RWPE1 (cell line): ENCODE data around the gene IL22RA2.
A peak's percentile ranks its signal among the peaks of the same experiment; 100 is the strongest.
"Not testable (repeated sequence)": the region's sequence is repeated elsewhere in the genome, so short reads cannot be mapped to it uniquely, and the experiment has no call there.

Experiments used
- CTCF ChIA-PET: fragments of 350-600 bp; sonication (Branson Sonifier 250); formaldehyde crosslinking; extraction: SDS; loops from one replicate; lab custom pipeline; 2021; lab: Yijun Ruan, JAX
- POLR2A ChIA-PET: fragments of 400-600 bp; formaldehyde crosslinking; extraction: SDS; loops from one replicate; lab custom pipeline; 2020; ENCODE audit warnings: antibody characterized with exemption; ENCODE audit not compliant: low non-redundant PET; lab: Yijun Ruan, JAX
- DNase-seq: peaks from one replicate; pipeline ENCODE4 v3.0.0; 2012; ENCODE audit warnings: low spot score
- H3K27ac ChIP-seq: fragments of 450-650 bp; 2 replicates; pipeline ENCODE4 v1.5.1; 2017
- TF ChIP-seq, protein P1 (sequence below): fragments of 450-650 bp; conservative IDR thresholded peaks from 2 replicates; pipeline ENCODE4 v1.5.1; 2017; ENCODE audit warnings: low read depth, mild to moderate bottlenecking

Gene IL22RA2

DNA sequence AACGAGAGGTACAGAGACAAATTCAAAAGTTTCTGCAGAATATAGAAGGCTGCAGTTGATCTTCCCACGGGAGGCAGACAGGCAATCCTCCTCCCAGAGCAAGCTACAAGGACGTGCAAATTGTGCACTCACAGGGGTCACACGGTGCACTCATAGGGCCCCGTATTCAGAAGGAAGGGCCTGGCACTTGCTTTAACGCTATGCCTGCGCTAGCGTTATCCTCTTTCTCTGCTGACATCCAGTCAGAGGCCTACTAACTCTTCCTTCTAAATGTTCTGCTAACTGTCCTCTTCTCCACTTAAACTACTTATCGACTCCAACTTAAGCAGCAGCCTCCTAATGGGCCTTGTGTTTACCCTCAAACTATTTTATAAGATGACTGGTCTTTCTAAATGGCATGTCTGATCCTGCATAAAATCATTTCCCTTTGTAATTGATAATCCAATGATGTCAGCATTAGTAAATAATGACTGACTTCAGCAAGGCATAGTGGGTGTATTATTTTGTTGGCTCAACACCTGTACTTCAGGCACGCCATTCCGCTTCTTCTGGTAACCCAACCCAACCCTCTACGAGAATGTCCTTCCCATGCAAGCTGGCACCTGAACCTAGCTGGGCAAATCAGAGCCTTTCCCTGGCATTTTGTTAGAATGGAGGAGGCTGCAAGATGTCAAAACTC lies 43.6 kb upstream of the IL22RA2 start:
- ChIA-PET POLR2A (interaction anchor here (0.6 kb wide), 2 partner anchors 12 to 53 kb away, joined by 3 read pairs; no protein-coding TSS in a partner anchor), CTCF (interaction anchor here (0.6 kb wide), 1 partner anchor 111 kb away, joined by 4 read pairs; no protein-coding TSS in a partner anchor)

DNA sequence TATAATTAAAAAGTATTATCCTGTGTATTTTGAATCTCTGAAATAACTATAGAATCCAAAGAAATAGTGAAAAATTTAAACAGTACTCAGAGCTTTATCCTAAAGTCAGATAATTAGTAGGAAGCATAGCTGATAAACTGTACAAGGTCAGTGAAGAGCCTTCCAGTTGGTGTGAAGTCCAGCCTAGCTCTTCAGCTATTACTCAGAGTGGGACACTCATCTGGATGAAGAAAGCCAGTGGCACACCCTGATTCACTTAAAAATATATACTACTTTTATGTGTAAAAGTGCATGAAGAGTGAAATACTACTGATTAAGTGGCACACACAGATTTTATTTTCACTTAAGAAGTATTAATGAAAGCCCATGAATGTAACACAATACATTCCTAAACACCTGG lies 42.7 kb upstream of the IL22RA2 start:
- TF ChIP-seq, protein P1, sequence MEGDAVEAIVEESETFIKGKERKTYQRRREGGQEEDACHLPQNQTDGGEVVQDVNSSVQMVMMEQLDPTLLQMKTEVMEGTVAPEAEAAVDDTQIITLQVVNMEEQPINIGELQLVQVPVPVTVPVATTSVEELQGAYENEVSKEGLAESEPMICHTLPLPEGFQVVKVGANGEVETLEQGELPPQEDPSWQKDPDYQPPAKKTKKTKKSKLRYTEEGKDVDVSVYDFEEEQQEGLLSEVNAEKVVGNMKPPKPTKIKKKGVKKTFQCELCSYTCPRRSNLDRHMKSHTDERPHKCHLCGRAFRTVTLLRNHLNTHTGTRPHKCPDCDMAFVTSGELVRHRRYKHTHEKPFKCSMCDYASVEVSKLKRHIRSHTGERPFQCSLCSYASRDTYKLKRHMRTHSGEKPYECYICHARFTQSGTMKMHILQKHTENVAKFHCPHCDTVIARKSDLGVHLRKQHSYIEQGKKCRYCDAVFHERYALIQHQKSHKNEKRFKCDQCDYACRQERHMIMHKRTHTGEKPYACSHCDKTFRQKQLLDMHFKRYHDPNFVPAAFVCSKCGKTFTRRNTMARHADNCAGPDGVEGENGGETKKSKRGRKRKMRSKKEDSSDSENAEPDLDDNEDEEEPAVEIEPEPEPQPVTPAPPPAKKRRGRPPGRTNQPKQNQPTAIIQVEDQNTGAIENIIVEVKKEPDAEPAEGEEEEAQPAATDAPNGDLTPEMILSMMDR: no peak
- ChIA-PET CTCF (interaction anchor here (0.6 kb wide), 1 partner anchor 24 kb away, joined by 4 read pairs; no protein-coding TSS in a partner anchor), POLR2A (no interaction called here)
- DNase-seq: peak; percentile 38
- no peak overlapping the region for H3K27ac ChIP-seq

More for the DNA sequence above, 43.6 kb upstream of the IL22RA2 start:
- DNase-seq: peak; percentile 89
- TF ChIP-seq, protein P1: no peak
- peak overlapping the region; percentile 87 for H3K27ac ChIP-seq

DNA sequence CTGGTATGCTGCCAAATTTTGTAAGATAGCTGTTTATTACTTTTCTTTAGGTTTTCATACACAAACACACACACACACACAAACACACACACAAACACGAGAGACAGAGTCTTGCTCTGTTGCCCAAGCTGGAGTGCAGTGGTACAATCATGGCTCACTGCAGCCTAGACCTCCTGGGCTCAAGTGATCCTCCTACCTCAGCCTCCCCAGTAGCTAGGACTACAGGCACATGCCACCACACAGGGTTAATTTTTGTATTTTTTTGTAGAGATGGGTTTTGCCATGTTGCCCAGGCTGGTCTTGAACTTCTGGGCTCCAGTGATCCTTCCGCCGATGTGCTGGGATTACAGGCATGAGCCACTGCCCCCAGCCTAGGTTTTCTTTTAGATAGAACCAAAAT lies 42.2 kb upstream of the IL22RA2 start:
- CTCF ChIA-PET: interaction anchor here (0.6 kb wide), 1 partner anchor 23 kb away, joined by 4 read pairs; no protein-coding TSS in a partner anchor
- POLR2A ChIA-PET, DNase-seq: not testable (repeated sequence)
- peak overlapping the region; percentile 50 for H3K27ac ChIP-seq

DNA sequence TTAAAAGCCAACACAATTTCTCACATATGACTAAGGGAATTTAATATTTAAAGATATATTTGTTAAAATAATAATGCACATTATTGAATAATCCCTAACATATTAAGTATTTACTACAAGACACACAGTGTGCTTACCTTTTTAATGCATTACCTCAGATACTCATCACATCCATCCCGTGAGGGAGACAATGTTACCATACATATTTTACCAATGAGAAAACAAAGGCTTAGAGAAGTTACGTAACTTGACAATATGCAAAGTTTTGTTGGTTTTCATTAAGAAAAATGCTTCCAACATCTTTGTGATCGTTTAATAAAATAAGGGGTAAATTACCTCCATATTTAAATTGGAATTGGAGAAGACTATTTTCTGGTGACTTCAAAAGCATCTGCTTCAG lies 41.5 kb upstream of the IL22RA2 start:
- DNase-seq: no peak
- POLR2A ChIA-PET: no interaction called here
- CTCF ChIA-PET: no interaction called here
- TF ChIP-seq, protein P1: no peak
- no peak overlapping the region for H3K27ac ChIP-seq

DNA sequence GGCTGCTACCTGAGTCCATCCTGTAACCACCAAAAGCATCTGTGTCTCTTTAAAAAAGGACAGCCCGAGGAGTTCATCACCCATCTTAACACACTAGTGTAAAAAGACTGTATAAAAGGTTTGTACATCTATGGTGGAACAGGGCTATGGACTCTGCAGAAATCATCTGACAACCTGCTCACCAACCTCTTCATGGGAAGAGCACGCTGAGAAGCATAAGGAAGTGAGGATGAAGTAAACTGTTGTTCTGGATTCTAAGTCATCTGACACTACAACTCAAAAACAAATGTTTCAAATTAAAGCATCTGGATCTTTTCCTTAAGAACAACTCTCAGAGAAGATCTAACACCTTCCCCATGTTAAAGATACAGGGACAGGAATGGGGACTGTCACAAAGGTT lies 40.4 kb upstream of the IL22RA2 start:
- H3K27ac ChIP-seq: no peak overlapping the region
- TF ChIP-seq, protein P1: no peak
- ChIA-PET CTCF (no interaction called here), POLR2A (no interaction called here)
- DNase-seq: no peak

DNA sequence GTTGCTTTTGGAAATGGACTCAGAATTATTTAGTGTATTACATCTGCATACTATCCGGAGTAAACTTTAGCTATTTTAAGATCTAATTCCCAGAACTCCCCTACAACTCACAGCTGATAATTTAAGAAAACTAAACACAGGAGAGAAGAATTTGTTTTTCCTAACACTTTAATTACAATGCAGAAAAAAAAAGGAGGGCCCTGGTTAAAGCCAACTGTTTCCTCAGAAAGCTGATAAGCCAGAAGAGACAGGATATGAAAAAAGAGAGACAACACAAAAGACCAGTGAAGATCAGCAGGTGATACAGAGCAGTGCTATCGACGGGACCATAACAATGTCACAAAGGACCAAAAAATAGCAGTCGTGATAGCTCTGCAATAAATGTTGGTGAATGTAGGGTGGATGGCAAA lies 39.9 kb upstream of the IL22RA2 start:
- TF ChIP-seq, protein P1: no peak
- ChIA-PET POLR2A (no interaction called here), CTCF (no interaction called here)
- no peak overlapping the region for H3K27ac ChIP-seq
- no peak for DNase-seq

DNA sequence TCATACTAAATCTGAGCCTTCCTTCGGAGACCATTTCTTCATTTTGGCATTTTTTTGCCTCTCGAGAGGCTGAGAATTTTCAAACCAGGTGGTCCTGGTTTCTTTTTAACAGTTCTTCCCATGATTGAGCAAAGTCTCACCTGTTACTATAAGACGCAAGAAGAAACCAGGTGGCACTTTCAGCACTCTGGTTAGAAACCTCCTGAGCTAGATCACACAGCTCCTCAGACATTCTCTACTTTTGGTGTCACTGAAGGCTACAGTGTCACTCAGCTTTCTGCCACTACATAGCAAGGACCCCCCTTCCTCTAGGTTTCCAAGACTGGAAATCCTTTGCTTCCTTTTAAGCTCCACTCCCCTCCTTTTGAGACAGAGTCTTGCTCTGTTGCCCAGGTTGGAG lies 38.5 kb upstream of the IL22RA2 start:
- no peak for DNase-seq
- TF ChIP-seq, protein P1: no peak
- CTCF ChIA-PET: no interaction called here
- POLR2A ChIA-PET: no interaction called here
- H3K27ac ChIP-seq: no peak overlapping the region
